GM19395 (cell line): Measurements from ENCODE around the gene NUDT1.

Source experiments
- ATAC-seq: cut with Tn5 transposase; IDR thresholded peaks from one replicate; pipeline ENCODE4 v1.9.1; 2021; ENCODE audit warnings: mild to moderate bottlenecking, moderate library complexity; ENCODE audit not compliant: unreplicated experiment

The NUDT1 gene

GRCh38 chr7:2241580-2242540 is at the start of gene NUDT1, which contains the start of gene MRM2:
Gene NUDT1, plus strand, starts transcription at chr7:2242226. Its CDS starts 2,349 bp downstream, at chr7:2244575.
Gene MRM2, minus strand, starts transcription at chr7:2242205. Its CDS starts 36 bp downstream, at chr7:2242169.
- ATAC-seq: peak; percentile 60

- no peak for ATAC-seq
These were observed 49.0 kb upstream of the NUDT1 start for GRCh38 chr7:2192831-2193534.

- ATAC-seq: no peak
These were observed 48.3 kb upstream of the NUDT1 start for GRCh38 chr7:2193575-2194305.

- ATAC-seq: no peak
These were observed 46.4 kb upstream of the NUDT1 start for GRCh38 chr7:2195400-2196246.

- ATAC-seq: no peak
These were observed 45.3 kb upstream of the NUDT1 start for GRCh38 chr7:2196381-2197378.

GRCh38 chr7:2197436-2198155 is 44.4 kb upstream of the NUDT1 start:
- no peak for ATAC-seq

- no peak for ATAC-seq
These were observed 43.8 kb upstream of the NUDT1 start for GRCh38 chr7:2198206-2198605.

- no peak for ATAC-seq
These were observed 43.3 kb upstream of the NUDT1 start for GRCh38 chr7:2198760-2199159.

GRCh38 chr7:2199528-2199927 is 42.5 kb upstream of the NUDT1 start:
- ATAC-seq: no peak

- no peak for ATAC-seq
These were observed 42.0 kb upstream of the NUDT1 start for GRCh38 chr7:2199956-2200583.

- ATAC-seq: no peak
These were observed 41.4 kb upstream of the NUDT1 start for GRCh38 chr7:2200584-2200980.

GRCh38 chr7:2201128-2201527 is 40.9 kb upstream of the NUDT1 start:
- no peak for ATAC-seq

- ATAC-seq: no peak
These were observed 40.2 kb upstream of the NUDT1 start for GRCh38 chr7:2201686-2202360.

GRCh38 chr7:2202361-2202761 is 39.7 kb upstream of the NUDT1 start:
- no peak for ATAC-seq

- ATAC-seq: no peak
These were observed 38.9 kb upstream of the NUDT1 start for GRCh38 chr7:2202901-2203765.

- ATAC-seq: no peak
These were observed 38.2 kb upstream of the NUDT1 start for GRCh38 chr7:2203766-2204300.
